ENCODE data around the gene CDK8. TPM values are rescaled to one million over a fixed set of nuclear protein-coding genes. Genes with fewer than 3 reads are reported as not detected.

CDK8 gene
- total RNA-seq, 4 donors from 2014 or later, result 20.3 to 26.3 (median 23.8) TPM

DNA sequence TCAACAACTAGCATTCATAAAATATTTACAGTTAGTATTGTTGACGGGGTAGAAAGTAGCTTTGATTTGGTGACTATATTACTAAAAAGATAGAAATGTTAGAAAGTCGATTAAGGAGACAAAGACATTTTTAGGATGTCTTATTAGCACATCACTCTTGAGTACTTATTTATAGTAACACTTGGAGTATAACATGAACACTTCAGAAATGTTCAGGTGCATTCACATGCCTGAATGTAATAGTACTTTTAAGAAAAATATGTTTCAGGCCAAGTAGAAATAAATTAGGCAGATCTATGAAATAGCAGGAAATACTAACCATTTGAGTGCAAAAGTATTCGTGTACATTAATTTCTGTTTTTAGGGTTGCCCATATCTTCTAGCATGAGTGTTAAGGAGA is 70.4 kb downstream of the CDK8 start:
- Histone ChIP-seq H3K9me3 (no peaks in the 10 kb centered on the region), H3K4me1 (peaks cover 6 to 37% (median 33%) of the 10 kb centered on the region in 4 donors), H3K4me3 (no peak overlapping the region), H3K27ac (replicated peaks in 1 of 4) (peak overlapping the region in 1 of 4 donors; percentile 50), H3K27me3 (no peaks in the 10 kb centered on the region), H3K36me3 (no peaks in the 10 kb centered on the region)
- DNase-seq (ENCODE audit: extremely low spot score), result no peak
- 48% methylated on average over 3 of the region's 3 CpGs for WGBS
- TF ChIP-seq EP300 (IDR thresholded peaks at IDR 0.05) (no peak), POLR2AphosphoS5 (IDR thresholded peaks at IDR 0.05) (no peak), POLR2A (IDR thresholded peaks at IDR 0.05; ENCODE audit: low read depth) (no peak)
- TF ChIP-seq, protein P1, sequence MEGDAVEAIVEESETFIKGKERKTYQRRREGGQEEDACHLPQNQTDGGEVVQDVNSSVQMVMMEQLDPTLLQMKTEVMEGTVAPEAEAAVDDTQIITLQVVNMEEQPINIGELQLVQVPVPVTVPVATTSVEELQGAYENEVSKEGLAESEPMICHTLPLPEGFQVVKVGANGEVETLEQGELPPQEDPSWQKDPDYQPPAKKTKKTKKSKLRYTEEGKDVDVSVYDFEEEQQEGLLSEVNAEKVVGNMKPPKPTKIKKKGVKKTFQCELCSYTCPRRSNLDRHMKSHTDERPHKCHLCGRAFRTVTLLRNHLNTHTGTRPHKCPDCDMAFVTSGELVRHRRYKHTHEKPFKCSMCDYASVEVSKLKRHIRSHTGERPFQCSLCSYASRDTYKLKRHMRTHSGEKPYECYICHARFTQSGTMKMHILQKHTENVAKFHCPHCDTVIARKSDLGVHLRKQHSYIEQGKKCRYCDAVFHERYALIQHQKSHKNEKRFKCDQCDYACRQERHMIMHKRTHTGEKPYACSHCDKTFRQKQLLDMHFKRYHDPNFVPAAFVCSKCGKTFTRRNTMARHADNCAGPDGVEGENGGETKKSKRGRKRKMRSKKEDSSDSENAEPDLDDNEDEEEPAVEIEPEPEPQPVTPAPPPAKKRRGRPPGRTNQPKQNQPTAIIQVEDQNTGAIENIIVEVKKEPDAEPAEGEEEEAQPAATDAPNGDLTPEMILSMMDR (IDR thresholded peaks at IDR 0.05), result no peak
- intact Hi-C loops (cut with DNase I), result no loop called here

DNA sequence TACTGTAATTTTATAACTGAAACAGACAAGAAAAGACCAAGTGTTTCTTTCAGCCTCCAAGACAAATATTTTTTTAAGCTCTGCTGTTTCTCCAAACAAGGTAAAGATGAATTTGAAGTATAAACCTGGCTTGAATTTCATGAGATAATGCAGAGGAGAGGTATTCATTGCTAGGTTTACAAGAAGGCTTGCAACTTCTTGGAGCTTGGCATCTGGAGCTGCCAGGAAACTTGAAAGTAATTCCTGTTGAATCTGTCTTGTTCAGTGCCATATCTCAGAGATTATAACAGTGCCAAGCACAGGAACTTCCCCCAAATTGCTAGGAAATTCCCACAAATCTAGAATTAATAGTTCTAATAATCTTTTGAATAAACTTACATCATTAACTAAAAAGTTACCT is 70.9 kb downstream of the CDK8 start:
- Histone ChIP-seq H3K27me3 (no peaks in the 10 kb centered on the region), H3K9me3 (no peaks in the 10 kb centered on the region), H3K36me3 (no peaks in the 10 kb centered on the region), H3K27ac (replicated peaks in 1 of 4) (peak overlapping the region in 2 of 4 donors; percentile 22 to 50), H3K4me3 (no peak overlapping the region), H3K4me1 (peaks cover 6 to 37% (median 33%) of the 10 kb centered on the region in 4 donors)
- no peak for DNase-seq (ENCODE audit: extremely low spot score)
- intact Hi-C loops (cut with DNase I), result no loop called here
- TF ChIP-seq, protein P1 (IDR thresholded peaks at IDR 0.05), result no peak
- no peak for TF ChIP-seq POLR2A (IDR thresholded peaks at IDR 0.05; ENCODE audit: low read depth)
- peak; percentile 21 for TF ChIP-seq EP300 (IDR thresholded peaks at IDR 0.05)
- no peak for TF ChIP-seq POLR2AphosphoS5 (IDR thresholded peaks at IDR 0.05)

DNA sequence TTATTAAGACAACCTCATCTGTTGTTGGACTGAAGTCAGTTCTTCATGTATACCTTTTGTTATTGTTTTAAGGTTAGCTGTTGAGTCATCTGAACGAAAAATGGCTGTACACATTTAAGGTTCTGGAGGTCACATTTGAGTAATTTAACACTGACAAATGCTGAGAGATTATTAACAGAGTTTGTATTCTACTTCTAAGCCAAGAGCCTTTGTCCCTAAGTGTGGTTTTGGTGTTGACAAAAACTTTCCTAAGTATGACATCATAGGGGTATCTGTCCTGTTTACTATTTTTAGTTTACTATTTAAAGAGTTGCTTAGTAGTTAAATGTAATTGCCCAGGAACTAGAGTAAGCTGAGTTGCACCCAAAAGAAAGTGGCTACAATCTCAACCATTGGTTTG is 71.9 kb downstream of the CDK8 start:
- 67% methylated on average over 1 of the region's 1 CpG for WGBS
- H3K4me1 ChIP-seq, result peaks cover 6 to 33% (median 32%) of the 10 kb centered on the region in 4 donors
- intact Hi-C loops (cut with DNase I), result no loop called here
- no peak for DNase-seq (ENCODE audit: extremely low spot score)
- no peak overlapping the region for H3K4me3 ChIP-seq
- no peak overlapping the region for H3K27ac ChIP-seq (replicated peaks in 1 of 4)
- no peaks in the 10 kb centered on the region for H3K36me3 ChIP-seq
- TF ChIP-seq POLR2A (IDR thresholded peaks at IDR 0.05; ENCODE audit: low read depth) (no peak), EP300 (IDR thresholded peaks at IDR 0.05) (no peak), POLR2AphosphoS5 (IDR thresholded peaks at IDR 0.05) (no peak)
- TF ChIP-seq, protein P1 (IDR thresholded peaks at IDR 0.05), result no peak
- no peaks in the 10 kb centered on the region for H3K9me3 ChIP-seq
- no peaks in the 10 kb centered on the region for H3K27me3 ChIP-seq

DNA sequence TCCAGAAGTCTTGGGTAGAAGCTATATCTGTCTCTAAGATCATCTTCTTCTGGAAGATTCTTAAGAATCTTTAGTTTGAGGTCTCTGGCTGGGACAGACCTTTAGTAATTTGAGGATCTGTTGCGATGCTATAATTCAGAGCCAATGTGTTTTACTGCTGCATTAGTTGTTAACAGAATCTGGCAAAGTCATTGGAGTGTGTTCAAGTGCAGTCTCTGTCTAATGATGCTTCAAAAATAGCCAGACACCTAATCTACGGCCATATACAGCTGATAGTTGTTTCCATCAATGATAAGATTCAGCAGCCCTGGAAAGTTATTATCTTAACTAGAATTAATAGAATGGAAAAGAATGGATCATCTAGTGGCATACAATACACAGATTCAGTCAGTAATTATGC is 72.6 kb downstream of the CDK8 start:
- no peaks in the 10 kb centered on the region for H3K36me3 ChIP-seq
- H3K27me3 ChIP-seq, result no peaks in the 10 kb centered on the region
- H3K4me1 ChIP-seq, result peaks cover 6 to 31% (median 31%) of the 10 kb centered on the region in 4 donors
- H3K27ac ChIP-seq (replicated peaks in 1 of 4), result no peak overlapping the region
- no peak for TF ChIP-seq POLR2AphosphoS5 (IDR thresholded peaks at IDR 0.05)
- TF ChIP-seq EP300 (IDR thresholded peaks at IDR 0.05), result no peak
- TF ChIP-seq POLR2A (IDR thresholded peaks at IDR 0.05; ENCODE audit: low read depth), result no peak
- TF ChIP-seq, protein P1 (IDR thresholded peaks at IDR 0.05), result no peak
- WGBS, result 72% methylated on average over 2 of the region's 2 CpGs
- intact Hi-C loops (cut with DNase I), result no loop called here
- DNase-seq (ENCODE audit: extremely low spot score), result no peak
- no peak overlapping the region for H3K4me3 ChIP-seq
- no peaks in the 10 kb centered on the region for H3K9me3 ChIP-seq

Data from esophagus muscularis mucosa (tissue), 4 donors.